Activated effector memory CD4-positive, alpha-beta T cell treated with anti-CD3 and anti-CD28 coated beads, Interleukin-2, amount 50 U/mL, for 16 hours (primary cell): ENCODE data around the gene RAB26.
A peak's percentile ranks its signal among the peaks of the same experiment; 100 is the strongest.

ENCODE experiments used
- DNase-seq: peaks from one replicate; pipeline ENCODE4 v3.0.0-alpha.2; 2020

RAB26 gene

GRCh38 chr16:2163211-2163881 is 14.9 kb downstream of the RAB26 start:
- no peak for DNase-seq

GRCh38 chr16:2165861-2166260 is 17.4 kb downstream of the RAB26 start:
- DNase-seq = no peak

GRCh38 chr16:2166263-2167067 is 18.0 kb downstream of the RAB26 start:
- DNase-seq = no peak

GRCh38 chr16:2167068-2167638 is 18.7 kb downstream of the RAB26 start:
- DNase-seq = no peak

- DNase-seq = no peak
Observed at GRCh38 chr16:2170080-2170479, 21.7 kb downstream of the RAB26 start.

GRCh38 chr16:2170587-2171435 is 22.4 kb downstream of the RAB26 start:
- no peak for DNase-seq

GRCh38 chr16:2171601-2172178 is 23.3 kb downstream of the RAB26 start:
- DNase-seq = no peak

- DNase-seq = no peak
Observed at GRCh38 chr16:2172688-2173335, 24.4 kb downstream of the RAB26 start.

- no peak for DNase-seq
Observed at GRCh38 chr16:2173366-2173765, 24.9 kb downstream of the RAB26 start.

- DNase-seq = no peak
Observed at GRCh38 chr16:2173916-2174315, 25.5 kb downstream of the RAB26 start.

GRCh38 chr16:2174396-2175131 is 26.1 kb downstream of the RAB26 start:
- no peak for DNase-seq

- no peak for DNase-seq
Observed at GRCh38 chr16:2175454-2175853, 27.0 kb downstream of the RAB26 start.

- DNase-seq = no peak
Observed at GRCh38 chr16:2176047-2176446, 27.6 kb downstream of the RAB26 start.

GRCh38 chr16:2177101-2177500 is 28.7 kb downstream of the RAB26 start:
- no peak for DNase-seq

GRCh38 chr16:2177561-2177960 is 29.1 kb downstream of the RAB26 start:
- DNase-seq = no peak

- DNase-seq = peak; percentile 76
Observed at GRCh38 chr16:2178321-2179106, 30.1 kb downstream of the RAB26 start.

GRCh38 chr16:2179107-2179501 is 30.7 kb downstream of the RAB26 start:
- DNase-seq = no peak

- no peak for DNase-seq
Observed at GRCh38 chr16:2179576-2179975, 31.2 kb downstream of the RAB26 start.

GRCh38 chr16:2180461-2180860 is 32.0 kb downstream of the RAB26 start:
- DNase-seq = no peak
